ENCODE measurements around the gene DKK3.

DKK3 gene

DNA sequence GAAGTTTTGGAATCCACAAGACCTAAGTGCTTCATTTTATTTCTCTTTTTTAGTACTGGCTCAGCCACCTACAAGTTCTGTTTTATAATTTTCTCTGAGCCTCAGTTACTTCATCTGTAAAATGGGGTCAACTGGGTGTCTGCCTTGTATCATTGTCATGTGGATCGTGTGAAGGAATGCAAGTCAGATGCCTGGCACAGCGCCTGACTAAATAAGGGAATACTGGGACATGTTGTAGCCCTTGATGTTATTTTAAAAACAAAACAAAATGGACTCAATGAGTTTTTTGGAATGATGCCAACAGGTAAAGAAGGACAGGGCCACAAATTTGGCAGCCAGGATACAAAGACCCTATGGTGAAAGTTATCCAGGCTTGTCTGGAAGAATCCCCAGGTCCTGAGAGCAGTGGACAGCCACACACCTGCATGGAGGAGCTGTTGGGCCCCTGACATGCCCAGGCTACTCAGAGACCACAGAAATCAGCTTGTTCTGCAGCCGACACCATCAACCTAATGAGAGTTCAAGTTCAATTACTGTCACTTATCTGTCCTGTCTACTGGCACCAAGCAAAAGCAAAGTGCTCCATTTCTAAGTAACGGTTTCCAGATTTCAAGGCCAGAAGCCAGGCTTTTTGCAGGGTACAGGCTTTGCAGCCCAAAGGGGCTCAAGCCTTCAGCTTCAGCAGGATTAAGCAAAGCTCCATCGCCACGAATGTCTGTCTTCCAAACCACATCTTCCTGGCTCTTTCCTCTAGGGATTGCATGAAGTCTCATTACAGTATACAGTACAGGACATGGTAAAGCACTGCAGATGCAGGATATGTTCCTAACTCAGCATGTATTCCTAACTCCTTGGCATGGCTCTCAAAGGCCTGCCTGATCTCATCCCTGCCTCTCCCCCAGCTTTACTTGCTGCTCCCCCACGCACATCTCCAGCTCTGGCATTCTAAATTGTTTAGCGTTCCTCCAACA, 18.4 kb downstream of the DKK3 start:
- no peak for DNase-seq (ENCODE audit: low spot score)
- TF ChIP-seq, protein P1, sequence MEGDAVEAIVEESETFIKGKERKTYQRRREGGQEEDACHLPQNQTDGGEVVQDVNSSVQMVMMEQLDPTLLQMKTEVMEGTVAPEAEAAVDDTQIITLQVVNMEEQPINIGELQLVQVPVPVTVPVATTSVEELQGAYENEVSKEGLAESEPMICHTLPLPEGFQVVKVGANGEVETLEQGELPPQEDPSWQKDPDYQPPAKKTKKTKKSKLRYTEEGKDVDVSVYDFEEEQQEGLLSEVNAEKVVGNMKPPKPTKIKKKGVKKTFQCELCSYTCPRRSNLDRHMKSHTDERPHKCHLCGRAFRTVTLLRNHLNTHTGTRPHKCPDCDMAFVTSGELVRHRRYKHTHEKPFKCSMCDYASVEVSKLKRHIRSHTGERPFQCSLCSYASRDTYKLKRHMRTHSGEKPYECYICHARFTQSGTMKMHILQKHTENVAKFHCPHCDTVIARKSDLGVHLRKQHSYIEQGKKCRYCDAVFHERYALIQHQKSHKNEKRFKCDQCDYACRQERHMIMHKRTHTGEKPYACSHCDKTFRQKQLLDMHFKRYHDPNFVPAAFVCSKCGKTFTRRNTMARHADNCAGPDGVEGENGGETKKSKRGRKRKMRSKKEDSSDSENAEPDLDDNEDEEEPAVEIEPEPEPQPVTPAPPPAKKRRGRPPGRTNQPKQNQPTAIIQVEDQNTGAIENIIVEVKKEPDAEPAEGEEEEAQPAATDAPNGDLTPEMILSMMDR (IDR thresholded peaks at IDR 0.05; ENCODE audit: extremely low read depth, missing control alignments), result no peak

DNA sequence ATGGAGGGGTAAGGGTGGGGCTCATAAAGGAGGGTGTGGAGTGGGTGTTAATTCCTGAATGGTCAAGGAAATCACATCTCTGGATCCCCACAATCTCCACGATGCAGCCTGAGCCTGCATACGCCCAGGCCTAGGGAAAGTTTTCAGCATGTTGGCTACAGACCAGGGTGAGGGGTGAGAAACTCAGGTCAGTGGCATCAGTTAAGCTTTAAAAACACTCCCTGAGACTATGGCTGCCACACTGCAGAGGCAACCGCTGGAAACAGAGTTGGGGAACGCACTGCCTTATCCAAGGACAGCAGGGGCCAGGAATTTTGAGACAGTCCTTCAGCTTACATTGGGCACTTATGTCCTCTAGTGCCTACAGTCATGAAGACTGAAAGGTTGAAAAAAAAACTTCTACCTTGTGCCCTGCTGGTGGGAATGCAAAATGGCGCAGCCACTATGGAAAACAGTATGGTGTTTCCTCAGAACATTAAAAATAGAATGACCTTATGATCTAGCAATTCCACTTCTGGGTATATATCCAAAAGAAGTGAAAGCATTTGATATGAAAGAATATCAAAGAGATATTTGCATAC, 19.7 kb downstream of the DKK3 start:
- TF ChIP-seq, protein P1 (IDR thresholded peaks at IDR 0.05; ENCODE audit: extremely low read depth, missing control alignments), result no peak

DNA sequence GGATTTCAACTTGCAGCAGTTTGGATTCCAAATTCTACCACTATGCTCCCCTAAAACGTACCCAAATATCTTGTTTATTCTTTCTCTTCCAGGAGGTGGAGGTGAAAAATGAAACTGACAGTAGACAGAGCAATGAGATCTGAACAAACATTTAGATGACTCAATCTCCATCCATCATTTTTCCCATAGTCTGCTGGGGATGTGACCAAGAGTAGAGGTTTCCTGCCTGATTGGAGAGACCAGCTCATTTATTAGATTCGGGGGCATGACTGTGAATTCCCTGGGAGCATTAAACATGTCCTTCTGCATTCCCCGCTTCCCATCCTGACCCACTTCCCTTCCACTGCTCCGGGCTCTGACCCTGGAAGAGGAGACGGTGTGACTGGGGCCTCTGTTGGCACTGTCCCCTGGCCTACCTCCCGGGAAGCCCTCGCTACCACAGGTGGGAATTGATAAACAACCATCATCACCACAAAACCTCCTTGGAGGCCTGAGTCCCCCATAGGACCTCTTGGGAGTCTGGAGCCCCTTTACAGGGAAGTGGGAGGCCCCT, 20.3 kb downstream of the DKK3 start:
- no peak for DNase-seq (ENCODE audit: low spot score)
- TF ChIP-seq, protein P1 (IDR thresholded peaks at IDR 0.05; ENCODE audit: extremely low read depth, missing control alignments), result no peak

More for the DNA sequence above, 19.7 kb downstream of the DKK3 start:
- DNase-seq (ENCODE audit: low spot score), result no peak

DNA sequence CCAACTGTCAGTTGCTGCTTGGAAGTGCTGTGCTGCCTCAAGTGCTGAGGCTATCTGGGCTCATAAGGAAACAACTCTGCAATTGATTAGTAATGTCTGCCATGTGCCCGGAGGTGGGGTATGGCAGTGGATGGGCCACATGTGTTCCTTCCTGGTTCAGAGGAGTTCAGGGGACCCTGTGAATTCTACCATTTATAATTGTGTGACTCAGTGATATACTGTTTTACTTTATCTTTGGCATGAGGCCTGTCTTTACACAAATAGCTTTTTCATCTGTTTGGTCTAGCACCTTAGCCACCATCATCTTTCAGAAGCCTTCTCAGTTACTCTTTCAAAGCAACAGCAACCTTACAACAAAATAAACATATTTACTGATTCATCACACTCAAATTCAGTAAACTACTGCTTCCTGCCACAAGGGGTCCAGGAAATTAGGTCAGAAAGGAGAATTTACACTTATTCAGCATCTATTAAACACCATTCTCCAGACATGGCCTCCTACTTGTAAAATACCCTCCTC, 20.9 kb downstream of the DKK3 start:
- TF ChIP-seq, protein P1 (IDR thresholded peaks at IDR 0.05; ENCODE audit: extremely low read depth, missing control alignments), result no peak
- no peak for DNase-seq (ENCODE audit: low spot score)

DNA sequence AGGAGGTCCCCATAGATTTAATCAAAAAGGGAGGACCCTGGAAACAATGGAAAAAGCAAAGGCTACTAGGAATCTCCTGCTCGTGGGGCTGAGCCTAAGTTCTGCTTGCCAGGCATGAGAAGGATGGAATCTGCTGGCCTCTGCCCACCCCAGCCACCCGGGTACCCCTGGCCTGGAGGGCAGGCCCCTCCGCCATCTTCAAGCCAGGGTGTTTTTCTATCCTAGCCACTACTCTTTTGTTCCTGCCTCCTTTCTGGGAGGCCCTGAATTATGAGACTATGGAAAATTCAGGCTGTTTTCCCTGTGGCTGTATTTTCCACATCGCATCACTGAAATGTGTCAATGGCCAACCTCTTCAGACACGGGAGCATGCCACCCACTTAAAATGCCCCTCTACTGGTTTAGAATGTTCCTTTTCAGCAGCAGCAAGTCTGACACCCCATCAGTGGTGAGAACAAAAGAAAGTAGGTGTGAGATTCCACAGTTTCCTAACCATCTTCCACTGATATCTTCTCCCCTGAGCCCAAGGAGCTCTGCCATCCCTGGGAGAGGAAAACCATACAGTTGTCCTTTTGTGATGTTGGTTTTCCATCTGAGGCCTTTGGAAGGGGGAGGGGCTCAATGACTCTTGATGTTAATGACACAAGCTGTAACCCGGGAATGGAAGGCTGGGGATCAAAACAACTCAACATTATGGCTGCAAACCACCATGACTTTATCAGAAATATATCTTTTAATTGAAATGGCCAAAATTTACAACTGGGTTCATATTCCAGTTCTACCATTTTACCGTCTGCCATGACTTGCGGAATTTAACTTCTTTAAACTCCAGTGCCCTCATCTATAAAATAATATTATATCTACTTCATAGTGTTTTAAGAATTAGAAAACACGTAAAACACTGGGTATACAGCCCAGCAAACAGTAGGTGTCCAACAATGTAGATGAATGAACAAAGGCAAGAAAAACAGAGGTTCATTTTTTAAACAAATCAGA, 22.2 kb downstream of the DKK3 start:
- TF ChIP-seq, protein P1 (IDR thresholded peaks at IDR 0.05; ENCODE audit: extremely low read depth, missing control alignments), result no peak
- DNase-seq (ENCODE audit: low spot score), result no peak

DNA sequence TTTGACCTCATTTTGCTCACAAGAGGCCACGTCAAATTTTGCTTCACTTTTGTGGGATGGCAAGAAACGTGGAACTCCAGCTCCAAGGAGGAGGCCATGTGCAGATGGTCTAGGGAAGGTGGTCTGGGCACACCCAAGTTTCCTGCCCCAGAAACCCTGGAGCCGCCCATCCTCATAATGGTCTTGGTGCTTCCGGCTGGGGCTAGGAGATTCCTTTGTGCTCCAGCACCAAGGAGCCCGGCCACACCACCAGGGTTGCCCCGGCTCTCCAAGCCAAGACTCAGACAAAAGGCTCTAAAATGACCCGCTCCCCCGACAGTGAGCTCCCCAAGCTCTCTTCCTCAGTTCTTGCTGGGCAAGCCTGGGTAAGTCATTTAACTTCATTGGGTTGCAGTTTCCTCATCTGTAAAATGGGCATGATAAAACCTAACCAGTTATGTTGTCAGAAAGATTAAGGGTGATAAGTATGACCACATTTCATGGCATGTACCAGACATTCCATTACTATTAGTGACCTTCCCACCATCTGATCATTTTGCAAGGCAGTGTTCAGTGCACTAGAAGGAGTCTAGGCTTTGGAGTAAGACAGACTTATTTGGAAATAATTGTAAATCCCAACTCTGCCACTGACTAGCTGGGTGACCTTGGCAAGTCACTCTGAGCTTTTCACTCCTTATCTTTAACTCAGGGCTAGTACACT, 23.3 kb downstream of the DKK3 start:
- TF ChIP-seq, protein P1 (IDR thresholded peaks at IDR 0.05; ENCODE audit: extremely low read depth, missing control alignments), result no peak
- no peak for DNase-seq (ENCODE audit: low spot score)

Data from GM20000 (cell line).